Measurements from ENCODE around the gene MEX3A.

DNA sequence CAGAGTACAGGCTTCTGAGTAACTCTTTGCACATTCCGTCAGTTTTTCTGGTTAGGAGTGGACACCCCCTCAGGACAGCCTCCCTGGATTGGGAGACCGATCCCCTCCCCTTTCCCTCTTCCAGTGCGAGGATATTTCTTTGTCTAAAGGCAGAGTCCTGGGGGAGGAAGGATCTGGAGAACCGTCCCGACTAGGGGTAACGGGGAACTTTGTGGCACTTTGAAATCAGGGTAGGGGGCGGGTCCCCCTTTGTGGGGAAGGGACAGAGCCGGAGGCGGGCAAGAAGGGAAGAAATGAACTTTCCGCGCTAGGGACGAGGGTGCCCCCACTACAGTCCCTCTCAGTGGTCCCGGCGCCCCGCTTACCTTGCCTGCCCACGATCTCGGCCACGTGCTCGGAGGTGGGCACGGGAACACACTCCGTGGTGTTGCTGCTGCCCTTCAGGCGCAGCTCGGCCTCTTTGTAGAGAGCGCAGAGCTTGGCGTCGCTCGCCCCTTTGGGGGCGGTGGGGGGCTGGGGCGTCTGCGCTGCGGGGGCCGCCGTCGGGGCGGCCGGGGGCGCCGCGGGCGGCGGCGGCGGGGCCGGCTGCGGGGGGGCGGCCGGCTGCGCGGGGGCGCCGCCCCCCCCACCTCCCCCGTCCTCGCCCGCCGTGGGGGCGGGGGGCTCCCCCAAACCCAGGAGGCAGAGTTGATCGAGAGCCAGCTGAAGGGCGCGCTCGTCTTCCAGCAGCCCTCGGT, 917 bp downstream of the MEX3A start:
- TF ChIP-seq, protein P1, sequence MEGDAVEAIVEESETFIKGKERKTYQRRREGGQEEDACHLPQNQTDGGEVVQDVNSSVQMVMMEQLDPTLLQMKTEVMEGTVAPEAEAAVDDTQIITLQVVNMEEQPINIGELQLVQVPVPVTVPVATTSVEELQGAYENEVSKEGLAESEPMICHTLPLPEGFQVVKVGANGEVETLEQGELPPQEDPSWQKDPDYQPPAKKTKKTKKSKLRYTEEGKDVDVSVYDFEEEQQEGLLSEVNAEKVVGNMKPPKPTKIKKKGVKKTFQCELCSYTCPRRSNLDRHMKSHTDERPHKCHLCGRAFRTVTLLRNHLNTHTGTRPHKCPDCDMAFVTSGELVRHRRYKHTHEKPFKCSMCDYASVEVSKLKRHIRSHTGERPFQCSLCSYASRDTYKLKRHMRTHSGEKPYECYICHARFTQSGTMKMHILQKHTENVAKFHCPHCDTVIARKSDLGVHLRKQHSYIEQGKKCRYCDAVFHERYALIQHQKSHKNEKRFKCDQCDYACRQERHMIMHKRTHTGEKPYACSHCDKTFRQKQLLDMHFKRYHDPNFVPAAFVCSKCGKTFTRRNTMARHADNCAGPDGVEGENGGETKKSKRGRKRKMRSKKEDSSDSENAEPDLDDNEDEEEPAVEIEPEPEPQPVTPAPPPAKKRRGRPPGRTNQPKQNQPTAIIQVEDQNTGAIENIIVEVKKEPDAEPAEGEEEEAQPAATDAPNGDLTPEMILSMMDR (IDR thresholded peaks at IDR 0.05) = no peak
- no peak for TF ChIP-seq POLR2A (IDR thresholded peaks at IDR 0.05)

Data from testis (tissue), 2 donors.